Hepatocyte (in vitro differentiated cells): ENCODE results near the gene PPM1H. TPM values are rescaled to one million over a fixed set of nuclear protein-coding genes. Genes with fewer than 3 reads are reported as not detected.

Source experiments
- DNase-seq: peaks from one replicate; pipeline ENCODE4 v3.0.0-alpha.2; 2016; ENCODE audit warnings: low spot score
- H2AFZ ChIP-seq: fragments of 200-600 bp; sonication (generic); 2 replicates; pipeline ENCODE4 v1.6.0; 2016; ENCODE audit warnings: antibody characterized with exemption, mild to moderate bottlenecking
- H3K27ac ChIP-seq: fragments of 200-600 bp; sonication (generic); 2 replicates; pipeline ENCODE4 v1.5.1; 2016; ENCODE audit warnings: mild to moderate bottlenecking
- H3K27me3 ChIP-seq: fragments of 200-600 bp; sonication (generic); 2 replicates; pipeline ENCODE4 v1.6.1; 2016
- H3K36me3 ChIP-seq: fragments of 200-600 bp; sonication (generic); replicated peaks from 2 replicates; pipeline ENCODE4 v1.5.1; 2016; ENCODE audit warnings: low read depth; ENCODE audit not compliant: insufficient read depth
- H3K4me1 ChIP-seq: fragments of 200-600 bp; sonication (generic); 2 replicates; pipeline ENCODE4 v1.5.1; 2016; ENCODE audit warnings: mild to moderate bottlenecking, moderate library complexity; ENCODE audit not compliant: insufficient read depth
- H3K4me2 ChIP-seq: fragments of 200-600 bp; sonication (generic); 2 replicates; pipeline ENCODE4 v1.6.0; 2016
- H3K4me3 ChIP-seq: fragments of 200-600 bp; sonication (generic); 2 replicates; pipeline ENCODE4 v1.5.1; 2016; ENCODE audit warnings: mild to moderate bottlenecking
- H3K79me2 ChIP-seq: fragments of 200-600 bp; sonication (generic); 2 replicates; pipeline ENCODE4 v1.6.0; 2017; ENCODE audit warnings: mild to moderate bottlenecking
- H3K9me2 ChIP-seq: fragments of 200-600 bp; sonication (generic); replicated peaks from 2 replicates; pipeline ENCODE4 v1.6.0; 2017; ENCODE audit warnings: mild to moderate bottlenecking; ENCODE audit not compliant: insufficient read depth
- H3K9me3 ChIP-seq: fragments of 200-600 bp; sonication (generic); 2 replicates; pipeline ENCODE4 v1.5.1; 2016; ENCODE audit warnings: low read depth, mild to moderate bottlenecking
- H4K20me1 ChIP-seq: fragments of 200-600 bp; sonication (generic); 2 replicates; pipeline ENCODE4 v1.6.0; 2016; ENCODE audit warnings: mild to moderate bottlenecking; ENCODE audit not compliant: insufficient read depth, poor library complexity, severe bottlenecking
- CTCF ChIP-seq: fragments of 200-600 bp; sonication (generic); IDR thresholded peaks from 2 replicates; pipeline ENCODE4 v1.5.1; 2016; ENCODE audit warnings: antibody characterized with exemption, mild to moderate bottlenecking; ENCODE audit not compliant: poor library complexity
- EZH2 ChIP-seq: fragments of 200-600 bp; sonication (generic); IDR thresholded peaks from 2 replicates; pipeline ENCODE4 v1.6.1; 2016; ENCODE audit warnings: antibody characterized with exemption, mild to moderate bottlenecking, borderline replicate concordance
- EZH2phosphoT487 ChIP-seq: fragments of 200-600 bp; sonication (generic); IDR thresholded peaks from one replicate; pipeline ENCODE4 v1.6.1; 2018; ENCODE audit warnings: antibody characterized with exemption, mild to moderate bottlenecking, low read depth, moderate library complexity; ENCODE audit not compliant: unreplicated experiment, severe bottlenecking
- WGBS: methylation state at CpG from one replicate; pipeline ENCODE4 v1.1.6; 2016; ENCODE audit warnings: low lambda C conversion rate; ENCODE audit errors: missing lambda C conversion rate; 5-methylcytosine and 5-hydroxymethylcytosine counted together
- polyA plus RNA-seq: library from polyadenylated mRNA; unstranded; fragments of >200 nt; fragmentation: Nextera tagmentation; extraction: Ambion mirVana; gene quantifications from 2 replicates; pipeline ENCODE4 v1.2.1, GENCODE V29; 2016
- total RNA-seq: library from RNA; depleted of rRNA; stranded (reverse); fragments of >200 nt; gene quantifications from 2 replicates; pipeline ENCODE4 v1.2.3, GENCODE V29; 2014

The PPM1H gene
- total and polyA plus RNA-seq, 2 experiments from 2014 or later: 9.2 to 21.8 TPM

GRCh38 chr12:62934239-62934798, 631 bp downstream of the PPM1H start:
- no peaks in the 10 kb centered on the region for H3K9me2 ChIP-seq
- H3K36me3 ChIP-seq: no peaks in the 10 kb centered on the region
- H2AFZ ChIP-seq: peak overlapping the region; percentile 34
- H3K9me3 ChIP-seq: no peaks in the 10 kb centered on the region
- peak overlapping the region; percentile 85 for H3K4me3 ChIP-seq
- WGBS: under 1% methylated on average over 43 of the region's 48 CpGs
- no peak for TF ChIP-seq CTCF
- TF ChIP-seq EZH2phosphoT487: no peak
- TF ChIP-seq EZH2: no peak
- peaks cover 37% of the 10 kb centered on the region for H3K79me2 ChIP-seq
- H3K4me1 ChIP-seq: peaks cover 3% of the 10 kb centered on the region
- no peaks in the 10 kb centered on the region for H3K27me3 ChIP-seq
- peak overlapping the region; percentile 94 for H3K4me2 ChIP-seq
- peak overlapping the region; percentile 24 for H3K27ac ChIP-seq
- H4K20me1 ChIP-seq: no peaks in the 10 kb centered on the region
- peak; percentile 54 for DNase-seq

- WGBS: under 1% methylated on average over 24 of the region's 24 CpGs
- Histone ChIP-seq H3K4me2 (peak overlapping the region; percentile 94), H2AFZ (peak overlapping the region; percentile 34), H4K20me1 (no peaks in the 10 kb centered on the region), H3K27me3 (no peaks in the 10 kb centered on the region), H3K9me2 (no peaks in the 10 kb centered on the region), H3K36me3 (no peaks in the 10 kb centered on the region), H3K4me3 (peak overlapping the region; percentile 85), H3K9me3 (no peaks in the 10 kb centered on the region), H3K79me2 (peaks cover 43% of the 10 kb centered on the region), H3K4me1 (peaks cover 3% of the 10 kb centered on the region), H3K27ac (peak overlapping the region; percentile 24)
- peak; percentile 28 for DNase-seq
- TF ChIP-seq EZH2phosphoT487 (no peak), CTCF (no peak), EZH2 (peak; percentile 30)
Measured at GRCh38 chr12:62933602-62934238, 1.2 kb downstream of the PPM1H start.

- Histone ChIP-seq H3K4me3 (peak overlapping the region; percentile 85), H3K9me2 (no peaks in the 10 kb centered on the region), H3K27me3 (no peaks in the 10 kb centered on the region), H4K20me1 (no peaks in the 10 kb centered on the region), H2AFZ (peak overlapping the region; percentile 34), H3K4me2 (peak overlapping the region; percentile 94), H3K9me3 (no peaks in the 10 kb centered on the region), H3K79me2 (peaks cover 48% of the 10 kb centered on the region), H3K4me1 (peaks cover 3% of the 10 kb centered on the region), H3K36me3 (no peaks in the 10 kb centered on the region), H3K27ac (no peak overlapping the region)
- 3% methylated on average over 15 of the region's 15 CpGs for whole genome bisulfite sequencing
- DNase-seq: peak; percentile 31
- TF ChIP-seq CTCF (no peak), EZH2phosphoT487 (no peak), EZH2 (no peak)
Measured at GRCh38 chr12:62933220-62933601, 1.7 kb downstream of the PPM1H start.
